OCI-LY1 (cell line): ENCODE data around the gene BTBD17.

Experiments used
- CTCF ChIP-seq: fragments of 200-600 bp; sonication (generic), shearing (Covaris generic); IDR thresholded peaks from 2 replicates; pipeline ENCODE4 v1.5.1; 2017; ENCODE audit warnings: mild to moderate bottlenecking, antibody characterized with exemption, low read length, moderate library complexity, mixed read lengths
- EZH2 ChIP-seq: fragments of 200-600 bp; sonication (generic), shearing (Covaris generic); IDR thresholded peaks from 2 replicates; pipeline ENCODE4 v1.8.0; 2017; ENCODE audit warnings: borderline replicate concordance, mixed run types, mild to moderate bottlenecking, antibody characterized with exemption, low read length, moderate library complexity, mixed read lengths

GRCh38 chr17:74369221-74369620, 7.6 kb upstream of the BTBD17 start:
- no peak for TF ChIP-seq CTCF
- no peak for TF ChIP-seq EZH2
